HepG2 (cell line): Measurements from ENCODE around the gene MACROD2. TPM values are rescaled to one million over a fixed set of nuclear protein-coding genes. Genes with fewer than 3 reads are reported as not detected.

Experiments
- BRCA1 ChIP-seq: sonication (generic); formaldehyde crosslinking; IDR thresholded peaks from 2 replicates; pipeline ENCODE4 v1.4.0; 2020; ENCODE audit warnings: missing genetic modification reagents
- ELF1 ChIP-seq: sonication (generic); formaldehyde crosslinking; IDR thresholded peaks from 2 replicates; pipeline ENCODE4 v1.4.0; 2020; ENCODE audit warnings: missing genetic modification reagents
- FOXJ3 ChIP-seq: sonication (generic); formaldehyde crosslinking; IDR thresholded peaks from 2 replicates; pipeline ENCODE4 v1.4.0; 2020; ENCODE audit warnings: missing genetic modification reagents, mild to moderate bottlenecking, borderline replicate concordance
- HDAC2 ChIP-seq: sonication (generic); formaldehyde crosslinking; IDR thresholded peaks from 2 replicates; pipeline ENCODE4 v1.4.0; 2020; ENCODE audit warnings: missing genetic modification reagents
- JARID2 ChIP-seq: sonication (generic); formaldehyde crosslinking; IDR thresholded peaks from 2 replicates; pipeline ENCODE4 v1.8.1; 2023; ENCODE audit warnings: missing genetic modification reagents, inconsistent platforms; ENCODE audit not compliant: insufficient replicate concordance
- MED13 ChIP-seq: sonication (generic); formaldehyde crosslinking; IDR thresholded peaks from 2 replicates; pipeline ENCODE4 v1.5.0; 2020; ENCODE audit warnings: missing genetic modification reagents
- MTA3 ChIP-seq: sonication (generic); formaldehyde crosslinking; IDR thresholded peaks from 2 replicates; pipeline ENCODE4 v1.4.0; 2020; ENCODE audit warnings: missing genetic modification reagents
- NCOA2 ChIP-seq: sonication (generic); formaldehyde crosslinking; IDR thresholded peaks from 2 replicates; pipeline ENCODE4 v1.8.0; 2022; ENCODE audit warnings: inconsistent platforms
- NFATC3 ChIP-seq: sonication (generic); formaldehyde crosslinking; IDR thresholded peaks from 2 replicates; pipeline ENCODE4 v1.5.1; 2020; ENCODE audit warnings: mild to moderate bottlenecking, missing genetic modification reagents
- NR2F6 ChIP-seq, 2 experiments: IDR thresholded peaks; 2 replicates each; pipeline ENCODE4 v1.6.1; 2016; ENCODE audit warnings: antibody characterized with exemption in 1 of 2, mild to moderate bottlenecking in 1 of 2
- RFX1 ChIP-seq: fragments of 450-650 bp; IDR thresholded peaks from 2 replicates; pipeline ENCODE4 v1.6.1; 2017
- RXRB ChIP-seq: IDR thresholded peaks from 2 replicates; pipeline ENCODE4 v1.6.1; 2016; ENCODE audit warnings: borderline replicate concordance, missing genetic modification reagents, missing compliant biosample characterization
- SALL1 ChIP-seq: sonication (generic); formaldehyde crosslinking; IDR thresholded peaks from 2 replicates; pipeline ENCODE4 v1.8.0; 2022; ENCODE audit warnings: mild to moderate bottlenecking, missing genetic modification reagents
- SETDB1 ChIP-seq: sonication (generic); formaldehyde crosslinking; IDR thresholded peaks from 2 replicates; pipeline ENCODE4 v1.5.1; 2020; ENCODE audit warnings: missing genetic modification reagents, mild to moderate bottlenecking, borderline replicate concordance
- SMAD9 ChIP-seq: sonication (generic); formaldehyde crosslinking; IDR thresholded peaks from 2 replicates; pipeline ENCODE4 v1.5.1; 2020; ENCODE audit warnings: mild to moderate bottlenecking, missing genetic modification reagents
- SP5 ChIP-seq: IDR thresholded peaks from 2 replicates; pipeline ENCODE4 v1.6.1; 2016; ENCODE audit warnings: low read depth, borderline replicate concordance
- ZIK1 ChIP-seq: sonication (generic); formaldehyde crosslinking; IDR thresholded peaks from 2 replicates; pipeline ENCODE4 v1.5.0; 2020; ENCODE audit warnings: mild to moderate bottlenecking, low read depth, missing genetic modification reagents, borderline replicate concordance
- ZNF121 ChIP-seq: sonication (generic); formaldehyde crosslinking; IDR thresholded peaks from 2 replicates; pipeline ENCODE4 v1.5.0; 2020; ENCODE audit warnings: mild to moderate bottlenecking, missing genetic modification reagents
- ZNF24 ChIP-seq: fragments of 450-650 bp; IDR thresholded peaks from 2 replicates; pipeline ENCODE4 v1.6.1; 2017; ENCODE audit warnings: antibody characterized with exemption, mild to moderate bottlenecking
- ZNF260 ChIP-seq: sonication (generic); formaldehyde crosslinking; IDR thresholded peaks from 2 replicates; pipeline ENCODE4 v1.4.0; 2020; ENCODE audit warnings: missing genetic modification reagents, low read depth, mild to moderate bottlenecking, borderline replicate concordance
- ZNF484 ChIP-seq: sonication (generic); formaldehyde crosslinking; IDR thresholded peaks from 2 replicates; pipeline ENCODE4 v1.5.1; 2020; ENCODE audit warnings: mild to moderate bottlenecking, low read depth, missing genetic modification reagents, borderline replicate concordance
- ZNF543 ChIP-seq: sonication (generic); formaldehyde crosslinking; IDR thresholded peaks from 2 replicates; pipeline ENCODE4 v1.4.0; 2020; ENCODE audit warnings: mild to moderate bottlenecking, missing genetic modification reagents
- polyA plus RNA-seq, 8 experiments: library from polyadenylated mRNA; depleted of rRNA in 3 of 8; stranded (reverse) in 7 of 8; unstranded in 1 of 8; fragments of >200 nt; fragmentation: Illumina TruSeq in 4 of 8; extraction: Trizol in 4 of 8; gene quantifications; 2 replicates each; pipeline versions ENCODE4 v1.2.1 to v1.2.3, GENCODE V29; 2011 to 2016; ENCODE audit warnings: low read depth in 4 of 8, missing spikeins in 1 of 8, mixed read lengths in 1 of 8; ENCODE audit not compliant: insufficient read depth in 1 of 8
- total RNA-seq, 5 experiments: library from RNA; depleted of rRNA; stranded (reverse); fragments of >200 nt; fragmentation: Illumina TruSeq; extraction: Trizol; gene quantifications; 2 replicates each; pipeline ENCODE4 v1.2.3, GENCODE V29; 2016; ENCODE audit warnings: low read depth in 1 of 5
- TF ChIP-seq, protein P1 (sequence below): sonication (generic); formaldehyde crosslinking; IDR thresholded peaks from 2 replicates; pipeline ENCODE4 v1.5.0; 2020; ENCODE audit warnings: mild to moderate bottlenecking, missing genetic modification reagents
- TF ChIP-seq, protein P2 (sequence below): IDR thresholded peaks from 2 replicates; pipeline ENCODE4 v1.4.0; 2020; ENCODE audit warnings: mild to moderate bottlenecking, missing genetic modification reagents
- TF ChIP-seq, protein P3 (sequence below): IDR thresholded peaks from 2 replicates; pipeline ENCODE4 v1.6.1; 2016

Gene MACROD2
- total and polyA plus RNA-seq, 2 of the 13 experiments (the other 11 are each of a cell fraction or from before 2014, with no cell fraction given): 0.13 to 0.51 TPM

DNA sequence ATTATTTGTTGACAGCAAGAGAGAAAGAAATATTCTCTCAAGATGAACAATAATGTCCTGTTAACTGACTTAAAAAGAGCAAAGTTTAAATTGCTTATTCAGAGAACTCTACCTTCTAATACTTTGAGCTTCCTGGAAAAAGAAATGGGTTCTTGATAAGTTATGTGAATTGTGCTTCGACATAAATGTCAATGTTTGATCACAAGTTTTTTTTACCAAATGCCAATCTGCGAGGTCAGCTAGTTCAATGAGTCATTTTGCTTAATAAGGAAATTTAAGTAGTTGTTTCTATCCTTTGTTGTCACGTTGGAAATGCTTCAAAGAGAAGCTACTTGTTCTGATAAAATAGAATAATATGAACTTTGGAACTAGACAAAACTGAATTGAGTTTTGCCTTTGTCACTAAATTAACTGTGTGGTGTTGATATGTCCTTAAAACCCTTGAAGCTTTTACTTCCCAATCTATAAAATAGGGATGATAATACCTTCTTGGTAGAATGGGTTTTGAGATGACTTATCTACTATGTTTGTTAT, 984.2 kb downstream of the MACROD2 start (continued):
- TF ChIP-seq ZNF543 (CRISPR knock-in tag) (peak; percentile 79; the same call in 1 of the 2 replicates), JARID2 (CRISPR knock-in tag) (no peak), RFX1 (no peak), HDAC2 (peak; percentile 88), MTA3 (no peak), ZNF121 (no peak), SMAD9 (no peak), SP5 (peak; percentile 13; the same call in 1 of the 2 replicates), ZNF484 (no peak), NFATC3 (CRISPR knock-in tag) (no peak), NCOA2 (CRISPR knock-in tag) (peak; percentile 99), FOXJ3 (CRISPR knock-in tag) (peak; percentile 91), RXRB (peak; percentile 95), ZNF24 (no peak), SETDB1 (CRISPR knock-in tag) (no peak), SALL1 (CRISPR knock-in tag) (no peak), MED13 (CRISPR knock-in tag) (peak; percentile 65; the same call in 1 of the 2 replicates), ELF1 (CRISPR knock-in tag) (0 out of 2 replicates have a peak, but pooled peaks have one; percentile 18), BRCA1 (CRISPR knock-in tag) (peak; percentile 31; the same call in 1 of the 2 replicates), ZIK1 (CRISPR knock-in tag) (no peak), NR2F6 (IDR thresholded peaks at IDR 0.05) (peak; percentile 96), NR2F6 (CRISPR knock-in tag; IDR thresholded peaks at IDR 0.05) (peak; percentile 95), ZNF260 (no peak)
- TF ChIP-seq, protein P1, sequence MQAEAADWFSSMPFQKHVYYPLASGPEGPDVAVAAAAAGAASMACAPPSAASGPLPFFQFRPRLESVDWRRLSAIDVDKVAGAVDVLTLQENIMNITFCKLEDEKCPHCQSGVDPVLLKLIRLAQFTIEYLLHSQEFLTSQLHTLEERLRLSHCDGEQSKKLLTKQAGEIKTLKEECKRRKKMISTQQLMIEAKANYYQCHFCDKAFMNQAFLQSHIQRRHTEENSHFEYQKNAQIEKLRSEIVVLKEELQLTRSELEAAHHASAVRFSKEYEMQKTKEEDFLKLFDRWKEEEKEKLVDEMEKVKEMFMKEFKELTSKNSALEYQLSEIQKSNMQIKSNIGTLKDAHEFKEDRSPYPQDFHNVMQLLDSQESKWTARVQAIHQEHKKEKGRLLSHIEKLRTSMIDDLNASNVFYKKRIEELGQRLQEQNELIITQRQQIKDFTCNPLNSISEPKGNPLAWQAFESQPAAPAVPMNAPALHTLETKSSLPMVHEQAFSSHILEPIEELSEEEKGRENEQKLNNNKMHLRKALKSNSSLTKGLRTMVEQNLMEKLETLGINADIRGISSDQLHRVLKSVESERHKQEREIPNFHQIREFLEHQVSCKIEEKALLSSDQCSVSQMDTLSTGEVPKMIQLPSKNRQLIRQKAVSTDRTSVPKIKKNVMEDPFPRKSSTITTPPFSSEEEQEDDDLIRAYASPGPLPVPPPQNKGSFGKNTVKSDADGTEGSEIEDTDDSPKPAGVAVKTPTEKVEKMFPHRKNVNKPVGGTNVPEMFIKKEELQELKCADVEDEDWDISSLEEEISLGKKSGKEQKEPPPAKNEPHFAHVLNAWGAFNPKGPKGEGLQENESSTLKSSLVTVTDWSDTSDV (CRISPR knock-in tag): no peak
- TF ChIP-seq, protein P2, sequence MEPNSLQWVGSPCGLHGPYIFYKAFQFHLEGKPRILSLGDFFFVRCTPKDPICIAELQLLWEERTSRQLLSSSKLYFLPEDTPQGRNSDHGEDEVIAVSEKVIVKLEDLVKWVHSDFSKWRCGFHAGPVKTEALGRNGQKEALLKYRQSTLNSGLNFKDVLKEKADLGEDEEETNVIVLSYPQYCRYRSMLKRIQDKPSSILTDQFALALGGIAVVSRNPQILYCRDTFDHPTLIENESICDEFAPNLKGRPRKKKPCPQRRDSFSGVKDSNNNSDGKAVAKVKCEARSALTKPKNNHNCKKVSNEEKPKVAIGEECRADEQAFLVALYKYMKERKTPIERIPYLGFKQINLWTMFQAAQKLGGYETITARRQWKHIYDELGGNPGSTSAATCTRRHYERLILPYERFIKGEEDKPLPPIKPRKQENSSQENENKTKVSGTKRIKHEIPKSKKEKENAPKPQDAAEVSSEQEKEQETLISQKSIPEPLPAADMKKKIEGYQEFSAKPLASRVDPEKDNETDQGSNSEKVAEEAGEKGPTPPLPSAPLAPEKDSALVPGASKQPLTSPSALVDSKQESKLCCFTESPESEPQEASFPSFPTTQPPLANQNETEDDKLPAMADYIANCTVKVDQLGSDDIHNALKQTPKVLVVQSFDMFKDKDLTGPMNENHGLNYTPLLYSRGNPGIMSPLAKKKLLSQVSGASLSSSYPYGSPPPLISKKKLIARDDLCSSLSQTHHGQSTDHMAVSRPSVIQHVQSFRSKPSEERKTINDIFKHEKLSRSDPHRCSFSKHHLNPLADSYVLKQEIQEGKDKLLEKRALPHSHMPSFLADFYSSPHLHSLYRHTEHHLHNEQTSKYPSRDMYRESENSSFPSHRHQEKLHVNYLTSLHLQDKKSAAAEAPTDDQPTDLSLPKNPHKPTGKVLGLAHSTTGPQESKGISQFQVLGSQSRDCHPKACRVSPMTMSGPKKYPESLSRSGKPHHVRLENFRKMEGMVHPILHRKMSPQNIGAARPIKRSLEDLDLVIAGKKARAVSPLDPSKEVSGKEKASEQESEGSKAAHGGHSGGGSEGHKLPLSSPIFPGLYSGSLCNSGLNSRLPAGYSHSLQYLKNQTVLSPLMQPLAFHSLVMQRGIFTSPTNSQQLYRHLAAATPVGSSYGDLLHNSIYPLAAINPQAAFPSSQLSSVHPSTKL (CRISPR knock-in tag): peak; percentile 99
- TF ChIP-seq, protein P3, sequence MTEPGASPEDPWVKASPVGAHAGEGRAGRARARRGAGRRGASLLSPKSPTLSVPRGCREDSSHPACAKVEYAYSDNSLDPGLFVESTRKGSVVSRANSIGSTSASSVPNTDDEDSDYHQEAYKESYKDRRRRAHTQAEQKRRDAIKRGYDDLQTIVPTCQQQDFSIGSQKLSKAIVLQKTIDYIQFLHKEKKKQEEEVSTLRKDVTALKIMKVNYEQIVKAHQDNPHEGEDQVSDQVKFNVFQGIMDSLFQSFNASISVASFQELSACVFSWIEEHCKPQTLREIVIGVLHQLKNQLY: peak; percentile 65
